ENCODE data around the gene HNRNPA2B1.
"Not testable (repeated sequence)": the region's sequence is repeated elsewhere in the genome, so short reads cannot be mapped to it uniquely, and the experiment has no call there.

Gene HNRNPA2B1

DNA sequence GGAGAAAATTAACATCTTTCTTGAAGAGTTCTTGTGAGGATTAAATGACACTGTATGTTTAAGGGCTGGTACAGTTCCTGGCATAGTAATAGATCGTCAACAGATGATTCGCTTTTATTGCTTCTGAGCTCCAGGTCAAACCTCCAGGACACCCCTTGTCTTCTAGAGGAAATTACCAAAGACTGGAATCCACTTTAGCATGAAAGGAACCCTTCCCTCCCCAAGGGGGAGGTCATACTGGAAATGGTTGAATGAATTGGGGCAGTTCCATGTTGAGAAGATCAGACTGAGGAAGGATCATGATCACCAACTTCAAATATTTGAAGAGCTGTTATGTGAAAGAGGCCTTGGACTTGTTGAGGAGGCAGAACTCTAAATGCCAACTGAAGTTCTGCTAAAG is 39.6 kb downstream of the HNRNPA2B1 start:
- no peak for DNase-seq

DNA sequence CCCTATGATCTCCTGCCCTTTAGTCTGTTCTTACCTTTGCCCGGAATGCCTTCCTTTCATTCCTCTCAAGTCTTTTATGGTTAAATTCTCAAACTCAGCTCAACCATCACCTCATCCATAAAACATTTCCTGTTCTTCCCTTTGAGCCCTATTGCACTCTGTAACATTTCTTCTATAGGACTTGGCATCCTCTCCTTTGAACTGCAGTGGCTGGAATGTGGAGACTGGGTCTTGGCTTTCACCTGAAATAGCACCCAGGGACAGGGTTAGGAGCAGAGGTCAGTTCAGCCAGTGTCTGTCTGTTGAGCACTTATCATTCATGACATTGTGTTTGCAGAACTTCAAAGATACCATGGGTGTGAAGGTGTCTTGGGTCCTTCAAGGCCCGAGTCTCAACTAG is 41.3 kb downstream of the HNRNPA2B1 start:
- DNase-seq = no peak

- DNase-seq = no peak
These were observed 42.9 kb downstream of the HNRNPA2B1 start for GRCh38 chr7:26157520-26158105.

- no peak for DNase-seq
These were observed 43.8 kb downstream of the HNRNPA2B1 start for GRCh38 chr7:26156451-26157420.

DNA sequence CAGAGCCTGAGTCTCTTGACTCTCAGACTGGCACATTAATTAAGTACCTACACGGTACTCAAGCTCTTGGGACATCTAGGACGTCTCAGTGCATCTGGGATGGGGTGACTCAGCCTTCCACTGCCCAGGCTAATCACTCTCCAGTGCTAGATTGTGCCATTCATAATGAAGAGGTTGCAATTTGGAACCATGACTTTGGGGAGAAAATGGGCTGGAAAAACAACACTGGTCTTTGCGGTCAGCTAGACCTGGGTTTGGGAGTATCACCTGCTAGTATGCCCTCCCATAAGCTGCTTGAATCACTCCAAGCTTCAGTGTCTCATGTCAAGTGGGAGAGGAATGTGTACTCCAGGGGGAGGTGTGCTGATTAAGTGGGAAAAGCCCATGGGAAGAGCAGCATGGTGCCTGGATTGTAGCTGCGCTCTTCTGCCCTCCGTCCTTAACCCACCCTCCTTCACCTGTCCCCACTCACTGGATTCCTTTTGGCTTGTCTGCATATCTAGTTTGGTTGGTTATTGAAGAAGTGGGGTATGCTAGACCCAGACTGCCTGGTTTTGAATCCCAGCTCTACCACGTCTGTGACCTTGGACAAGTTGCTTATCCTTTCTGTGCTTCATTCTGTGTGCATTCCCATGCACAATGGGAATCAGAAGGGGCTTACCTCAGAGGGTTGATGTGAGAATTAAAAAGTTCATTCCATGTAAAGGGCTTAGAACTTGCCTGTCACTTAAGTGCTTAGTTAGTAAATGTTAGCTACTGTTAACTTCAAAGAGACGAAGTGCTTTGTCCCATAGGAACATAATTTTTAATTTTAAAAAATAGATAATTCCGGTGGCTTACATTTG is 44.8 kb downstream of the HNRNPA2B1 start:
- no peak for DNase-seq

DNA sequence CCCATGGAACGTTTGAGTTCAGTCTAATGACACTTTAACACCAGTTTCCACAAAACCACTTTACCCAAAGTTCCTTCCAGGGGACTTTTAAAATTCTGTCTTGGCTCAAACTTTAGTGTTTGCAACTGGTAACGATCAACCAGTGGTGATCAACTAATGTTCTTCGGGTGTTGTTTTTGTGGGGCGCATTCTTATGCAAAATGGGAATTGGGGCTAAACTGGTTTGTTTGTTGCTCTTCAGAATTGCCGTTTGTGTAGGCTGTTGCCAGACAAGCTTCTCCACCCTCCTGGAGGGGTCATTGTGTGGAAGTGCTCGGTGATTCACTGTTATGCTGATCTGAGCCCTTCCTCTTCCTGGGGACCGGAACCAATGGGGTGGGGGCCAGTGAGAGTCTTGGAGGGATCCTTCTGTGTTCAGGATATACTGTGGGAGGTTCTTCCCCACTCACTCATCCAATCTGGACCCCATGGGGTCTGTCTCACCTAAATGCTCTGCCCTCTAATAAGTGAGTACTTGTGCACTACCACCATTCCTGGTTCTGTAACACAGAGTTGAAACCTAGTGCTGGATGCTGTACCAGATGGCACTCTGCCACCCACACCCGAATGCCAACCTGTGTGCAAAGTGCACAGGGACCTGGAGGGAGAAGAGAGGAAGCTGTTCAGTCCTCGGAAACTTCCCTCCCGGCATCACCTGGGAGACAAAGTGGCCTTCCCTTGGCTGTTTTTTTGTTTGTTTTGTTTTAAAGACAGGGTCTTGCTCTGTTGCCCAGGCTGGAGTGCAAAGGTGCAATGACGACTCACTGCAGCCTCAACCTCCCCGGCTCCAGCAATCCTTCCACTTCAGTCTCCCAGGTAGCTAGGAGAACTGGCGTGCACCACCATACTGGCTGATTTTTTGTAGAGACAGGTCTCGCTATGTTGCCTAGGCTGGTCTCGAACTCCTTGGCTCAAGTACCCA is 46.4 kb downstream of the HNRNPA2B1 start:
- no peak for DNase-seq

- DNase-seq = no peak
These were observed 47.2 kb downstream of the HNRNPA2B1 start for GRCh38 chr7:26153241-26153822.

DNA sequence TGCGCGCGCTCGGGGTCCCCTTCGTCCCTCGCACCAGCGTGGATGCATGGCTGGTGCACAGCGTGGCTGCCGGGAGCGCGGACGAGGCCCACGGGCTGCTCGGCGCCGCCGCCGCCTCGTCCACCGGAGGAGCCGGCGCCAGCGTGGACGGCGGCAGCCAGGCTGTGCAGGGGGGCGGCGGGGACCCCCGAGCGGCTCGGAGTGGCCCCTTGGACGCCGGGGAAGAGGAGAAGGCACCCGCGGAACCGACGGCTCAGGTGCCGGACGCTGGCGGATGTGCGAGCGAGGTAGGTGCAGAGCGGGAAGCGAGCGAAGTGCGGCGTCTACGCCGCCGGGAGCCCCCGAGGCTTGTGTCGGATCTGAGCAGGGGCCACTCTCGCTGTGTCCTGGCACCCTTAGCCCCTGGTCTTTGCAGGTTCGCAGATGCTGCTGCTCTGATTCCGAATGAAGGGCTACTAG is 47.7 kb downstream of the HNRNPA2B1 start:
- not testable (repeated sequence) for DNase-seq

DNA sequence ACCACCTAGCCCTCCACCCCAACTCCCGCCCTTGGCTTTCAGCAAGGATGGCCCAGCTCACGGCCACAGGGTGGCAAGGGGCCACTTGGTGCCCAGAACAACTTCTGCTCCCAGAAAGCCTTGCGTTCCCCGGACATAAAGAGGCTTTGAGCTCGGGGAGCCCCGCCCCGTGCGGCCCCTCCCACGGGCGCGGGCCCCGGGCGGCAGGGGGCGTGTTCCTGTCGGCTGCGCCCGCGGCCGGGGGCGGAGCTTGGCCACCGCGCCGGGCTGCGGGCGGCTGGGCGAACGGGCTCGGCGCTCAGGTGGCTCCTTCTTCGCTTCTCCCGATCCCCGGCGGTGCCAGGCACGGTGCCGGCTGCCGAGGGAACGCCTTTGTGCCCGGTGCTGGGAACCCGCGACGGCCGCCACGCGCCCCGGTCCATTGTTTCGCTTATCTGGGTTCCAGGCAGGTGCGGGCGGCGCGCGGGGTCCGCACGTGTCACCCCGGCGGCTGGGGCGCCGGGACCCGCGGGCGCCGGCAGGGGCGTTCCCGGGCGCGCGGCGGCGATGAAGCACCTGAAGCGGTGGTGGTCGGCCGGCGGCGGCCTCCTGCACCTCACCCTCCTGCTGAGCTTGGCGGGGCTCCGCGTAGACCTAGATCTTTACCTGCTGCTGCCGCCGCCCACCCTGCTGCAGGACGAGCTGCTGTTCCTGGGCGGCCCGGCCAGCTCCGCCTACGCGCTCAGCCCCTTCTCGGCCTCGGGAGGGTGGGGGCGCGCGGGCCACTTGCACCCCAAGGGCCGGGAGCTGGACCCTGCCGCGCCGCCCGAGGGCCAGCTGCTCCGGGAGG is 48.4 kb downstream of the HNRNPA2B1 start, which contains the start of gene NFE2L3:
Gene NFE2L3, plus strand, starts transcription at position 246 of the 829 bp plus-strand sequence. Its CDS starts 301 bp downstream, at position 547.
- peak; percentile 81 for DNase-seq

DNA sequence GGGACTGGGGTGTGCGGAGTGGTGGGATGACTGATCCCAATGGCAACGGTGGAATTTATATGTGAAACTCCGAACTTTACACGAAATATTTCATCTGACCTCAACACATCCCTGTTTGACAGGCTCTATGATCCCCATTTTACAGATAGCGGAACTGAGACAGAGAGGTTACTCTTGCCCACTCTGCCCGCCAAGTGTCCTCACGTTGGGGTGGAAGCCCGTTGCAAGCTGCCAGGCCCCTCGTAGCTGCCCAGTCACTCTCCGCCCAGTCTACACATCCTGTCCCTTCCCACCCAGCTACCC is 48.9 kb downstream of the HNRNPA2B1 start:
- DNase-seq = no peak

DNA sequence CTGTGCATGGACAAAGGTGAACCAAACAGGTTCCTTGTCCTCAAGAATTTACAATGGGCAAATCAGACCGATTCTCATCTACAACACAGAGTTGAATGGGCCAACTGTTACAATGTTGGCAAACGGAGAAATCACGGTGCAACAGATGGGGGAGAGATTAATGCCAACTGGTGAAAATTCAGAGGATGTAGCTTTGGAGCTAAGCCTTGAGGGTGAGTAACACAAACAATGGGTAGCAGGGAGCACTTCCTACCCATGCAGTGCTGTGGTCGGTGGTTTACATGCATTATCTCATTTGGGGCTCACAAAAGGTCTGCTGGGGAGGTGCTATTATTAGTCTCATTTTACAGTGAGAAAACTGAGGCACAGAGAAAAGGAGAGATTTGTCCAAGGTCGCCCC is 49.5 kb downstream of the HNRNPA2B1 start:
- no peak for DNase-seq

- DNase-seq = no peak
These were observed 51.1 kb downstream of the HNRNPA2B1 start for GRCh38 chr7:26149391-26149977.

GRCh38 chr7:26148307-26148700 is 52.2 kb downstream of the HNRNPA2B1 start:
- DNase-seq = not testable (repeated sequence)

DNA sequence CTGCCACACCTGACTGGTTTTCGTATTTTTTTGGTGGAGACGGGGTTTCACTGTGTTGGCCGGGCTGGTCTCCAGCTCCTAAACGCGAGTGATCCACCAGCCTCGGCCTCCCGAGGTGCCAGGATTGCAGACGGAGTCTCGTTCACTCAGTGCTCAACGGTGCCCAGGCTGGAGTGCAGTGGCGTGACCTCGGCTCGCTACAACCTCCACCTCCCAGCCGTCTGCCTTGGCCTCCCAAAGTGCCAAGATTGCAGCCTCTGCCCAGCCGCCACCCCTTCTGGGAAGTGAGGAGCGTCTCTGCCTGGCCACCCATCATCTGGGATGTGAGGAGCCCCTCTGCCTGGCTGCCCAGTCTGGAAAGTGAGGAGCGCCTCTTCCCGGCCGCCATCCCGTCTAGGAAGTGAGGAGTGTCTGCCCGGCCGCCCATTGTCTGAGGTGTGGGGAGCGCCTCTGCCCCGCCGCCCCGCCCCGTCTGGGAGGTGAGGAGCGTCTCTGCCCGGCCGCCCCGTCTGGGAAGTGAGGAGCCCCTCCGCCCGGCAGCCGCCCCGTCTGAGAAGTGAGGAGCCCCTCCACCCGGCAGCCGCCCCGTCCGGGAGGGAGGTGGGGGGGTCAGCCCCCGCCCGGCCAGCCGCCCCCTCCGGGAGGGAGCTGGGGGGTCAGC is 52.8 kb downstream of the HNRNPA2B1 start:
- not testable (repeated sequence) for DNase-seq

- no peak for DNase-seq
These were observed 53.5 kb downstream of the HNRNPA2B1 start for GRCh38 chr7:26147030-26147429.

DNA sequence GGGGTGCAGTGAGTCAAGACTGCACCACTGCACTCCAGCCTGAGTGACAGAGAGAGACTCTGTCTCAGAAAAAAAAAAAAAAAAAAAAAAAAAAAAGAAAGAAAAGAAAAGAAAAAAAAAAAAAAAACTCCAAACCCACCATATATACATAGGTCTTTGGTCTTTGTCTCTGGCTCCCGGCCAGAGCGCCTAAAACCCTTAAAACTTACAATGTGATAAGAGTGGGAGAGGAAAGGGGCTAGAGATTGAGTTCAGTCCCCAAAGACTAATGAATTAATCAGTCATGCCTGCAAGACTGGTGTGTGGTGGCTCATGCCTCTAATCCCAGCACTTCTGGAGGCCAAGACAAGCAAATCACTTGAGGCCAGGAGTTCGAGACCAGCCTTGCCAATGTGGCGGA is 55.3 kb downstream of the HNRNPA2B1 start:
- no peak for DNase-seq

- DNase-seq = no peak
These were observed 56.1 kb downstream of the HNRNPA2B1 start for GRCh38 chr7:26144184-26145080.

GRCh38 chr7:26143298-26144048 is 57.1 kb downstream of the HNRNPA2B1 start:
- DNase-seq = no peak

Measured in NCI-H774 (cell line).